HG03039 (cell line): Measurements from ENCODE around the gene CELSR1.

Experiments
- ATAC-seq: cut with Tn5 transposase; IDR thresholded peaks from one replicate; pipeline ENCODE4 v1.9.1; 2021; ENCODE audit warnings: mild to moderate bottlenecking, moderate library complexity; ENCODE audit not compliant: unreplicated experiment

The CELSR1 gene

GRCh38 chr22:46369716-46370583, 167.5 kb downstream of the CELSR1 start:
- no peak for ATAC-seq

DNA sequence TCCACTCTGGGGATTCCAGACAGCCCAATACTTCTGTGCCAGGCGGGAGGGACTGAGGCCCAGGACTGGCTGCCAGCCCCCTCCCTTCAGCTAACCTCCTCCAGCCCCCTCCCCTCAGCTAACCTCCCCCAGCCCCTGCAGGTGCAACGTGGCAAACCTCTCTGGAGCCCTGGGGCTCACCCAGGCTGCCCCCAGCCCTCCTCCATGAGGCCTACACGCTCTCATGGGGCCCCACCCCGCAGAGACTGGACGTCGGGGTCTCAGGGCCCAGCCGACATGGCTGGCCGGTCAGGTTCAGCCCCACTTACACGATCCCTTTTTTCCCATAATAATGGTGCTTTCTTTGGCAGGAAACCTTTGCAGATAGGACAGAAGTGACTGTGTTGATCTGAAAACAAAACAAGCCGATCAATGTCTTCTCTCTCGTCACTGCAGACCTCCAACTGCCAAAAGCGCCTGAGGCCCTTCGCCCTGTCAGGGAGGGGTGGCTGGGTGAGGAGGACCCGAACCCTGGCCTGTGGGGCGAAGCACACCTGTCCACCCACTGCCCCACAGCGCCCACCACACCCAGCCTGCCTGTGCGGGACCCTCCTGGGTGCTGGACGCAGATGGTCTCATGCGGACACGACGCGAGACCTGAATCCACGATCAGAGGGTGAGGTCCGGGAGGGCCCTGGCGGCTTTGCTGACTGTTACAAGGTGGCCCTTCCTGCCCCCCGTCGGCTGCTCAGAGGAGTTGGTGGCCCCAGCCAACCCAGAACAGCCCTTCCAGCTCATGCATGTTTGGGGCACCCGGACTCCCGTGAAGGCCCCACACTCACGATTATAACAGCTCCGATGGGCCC, 168.3 kb downstream of the CELSR1 start:
- ATAC-seq: no peak

GRCh38 chr22:46368422-46368821, 169.0 kb downstream of the CELSR1 start:
- ATAC-seq: no peak

GRCh38 chr22:46367707-46368191, 169.7 kb downstream of the CELSR1 start:
- ATAC-seq: no peak

DNA sequence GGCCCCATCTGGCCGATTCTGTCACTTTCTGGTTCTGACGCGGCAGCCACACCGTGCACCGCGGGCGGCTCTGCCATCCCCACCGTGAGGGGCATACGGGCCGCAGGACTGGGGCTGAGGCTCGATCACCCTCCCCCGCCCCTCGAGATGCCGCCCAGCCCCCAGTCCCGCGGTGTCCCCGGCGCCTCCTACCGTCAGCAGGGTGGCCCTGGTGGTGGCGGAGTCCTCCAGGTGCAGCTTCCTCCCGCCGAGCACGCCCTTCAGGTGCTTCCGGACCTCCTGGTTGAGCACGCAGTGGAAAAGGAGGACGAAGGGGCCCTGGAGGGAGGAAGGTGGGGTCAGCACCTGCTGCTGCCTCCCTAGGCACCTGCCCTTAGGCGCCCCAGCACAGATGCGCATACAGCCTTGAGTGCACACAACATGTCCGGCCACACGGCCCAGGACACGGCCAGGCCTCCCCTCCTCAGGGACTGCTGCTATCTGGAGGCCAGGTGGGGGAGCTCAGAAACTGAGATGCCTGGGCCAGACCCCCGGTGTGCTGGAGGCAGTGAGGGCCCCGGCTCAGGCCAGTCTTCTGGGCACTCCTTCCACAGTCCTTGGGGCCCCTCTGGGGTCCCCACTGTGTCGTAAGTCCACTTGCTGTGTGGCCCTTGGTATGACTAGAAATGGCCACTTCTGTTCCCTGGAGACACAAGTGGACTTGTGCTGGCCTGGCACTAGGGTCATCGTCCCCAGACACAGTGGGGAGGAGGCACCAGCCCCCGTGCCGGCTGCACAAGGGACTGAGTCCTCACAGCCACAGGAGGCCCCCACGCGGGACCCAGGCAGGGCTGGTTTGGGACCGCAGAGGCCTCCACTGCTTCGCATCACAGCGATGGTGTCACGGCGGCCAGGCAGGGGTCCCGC, 170.4 kb downstream of the CELSR1 start:
- no peak for ATAC-seq

DNA sequence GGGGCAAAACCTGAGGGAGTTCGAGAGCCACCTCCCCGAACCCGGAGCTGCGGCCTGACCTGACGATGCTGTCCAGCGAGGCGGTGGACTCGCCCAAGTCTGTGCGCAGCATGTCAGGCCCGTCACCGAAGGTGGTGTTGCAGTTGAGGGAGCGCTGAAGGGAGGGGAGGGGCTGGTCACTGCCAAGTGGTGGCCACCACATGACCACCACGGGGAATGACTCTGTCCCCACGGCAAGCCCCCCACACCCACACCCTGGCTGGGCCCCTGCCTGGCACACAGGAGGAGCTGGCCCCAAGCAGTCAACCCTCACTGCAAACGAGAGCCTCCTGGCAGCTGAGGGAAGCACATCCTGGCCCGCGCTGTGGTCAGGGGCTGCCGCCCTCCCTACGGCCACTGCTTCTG, 171.1 kb downstream of the CELSR1 start:
- ATAC-seq: no peak

- no peak for ATAC-seq
Observed at GRCh38 chr22:46365166-46365624, 172.2 kb downstream of the CELSR1 start.

GRCh38 chr22:46364341-46365165, 172.9 kb downstream of the CELSR1 start:
- ATAC-seq: no peak

- no peak for ATAC-seq
Observed at GRCh38 chr22:46363611-46364321, 173.7 kb downstream of the CELSR1 start.

- no peak for ATAC-seq
Observed at GRCh38 chr22:46362934-46363515, 174.4 kb downstream of the CELSR1 start.

DNA sequence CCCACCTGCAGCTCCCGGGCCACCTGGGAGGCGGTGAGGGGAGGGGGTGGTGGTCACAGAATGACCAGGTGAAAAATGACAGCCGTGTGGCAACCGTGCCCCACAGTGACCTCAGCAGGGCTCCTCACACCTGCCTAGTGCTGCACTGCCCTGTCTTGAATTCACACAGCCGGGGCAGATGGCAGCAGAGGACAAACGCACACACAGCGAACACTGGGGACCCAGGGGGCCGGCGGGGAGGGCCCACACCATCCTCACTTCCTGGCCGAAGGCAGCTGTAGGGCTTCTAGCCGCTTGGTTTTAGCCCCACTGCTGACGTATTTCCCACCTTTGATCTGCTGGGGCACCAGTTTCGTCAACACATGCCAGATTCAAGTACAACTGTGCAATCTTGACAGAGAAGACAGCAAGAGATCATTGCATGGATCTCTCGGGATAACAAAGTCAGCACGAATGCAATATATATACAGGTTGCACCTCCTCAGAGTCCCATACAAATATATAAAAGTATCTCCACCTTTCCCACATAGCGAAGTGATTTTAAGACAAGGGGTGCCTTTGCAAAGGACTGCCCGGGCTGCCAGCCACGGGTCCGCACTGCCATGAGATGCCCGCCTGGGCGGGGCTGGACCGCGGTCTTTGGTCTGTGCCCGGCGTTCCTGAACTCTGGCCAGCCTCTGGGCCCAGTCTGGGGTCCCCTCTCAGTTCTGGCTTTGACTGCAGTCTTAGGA, 175.1 kb downstream of the CELSR1 start:
- ATAC-seq: no peak

- ATAC-seq: no peak
Observed at GRCh38 chr22:46361826-46362202, 175.6 kb downstream of the CELSR1 start.

DNA sequence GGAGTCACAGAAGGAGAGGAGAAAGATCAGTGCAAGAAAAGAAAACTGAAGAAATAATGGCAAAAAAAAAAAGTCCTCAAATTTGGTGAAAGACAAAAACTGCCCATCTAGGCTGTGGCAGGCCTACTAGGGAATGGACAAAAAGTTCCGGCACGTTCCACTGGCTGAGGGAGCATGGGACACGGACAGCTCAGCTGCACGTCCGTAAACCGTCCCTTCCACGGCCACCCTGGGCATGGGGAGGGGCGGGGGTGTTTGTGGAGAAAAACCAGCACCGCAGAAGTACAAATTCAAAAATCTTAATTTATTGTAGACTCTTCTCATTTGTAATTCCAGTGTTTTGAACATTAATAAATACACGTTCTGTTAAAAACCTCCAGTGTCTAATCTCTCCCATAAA, 176.5 kb downstream of the CELSR1 start:
- ATAC-seq: no peak

GRCh38 chr22:46360097-46360496, 177.3 kb downstream of the CELSR1 start:
- no peak for ATAC-seq

DNA sequence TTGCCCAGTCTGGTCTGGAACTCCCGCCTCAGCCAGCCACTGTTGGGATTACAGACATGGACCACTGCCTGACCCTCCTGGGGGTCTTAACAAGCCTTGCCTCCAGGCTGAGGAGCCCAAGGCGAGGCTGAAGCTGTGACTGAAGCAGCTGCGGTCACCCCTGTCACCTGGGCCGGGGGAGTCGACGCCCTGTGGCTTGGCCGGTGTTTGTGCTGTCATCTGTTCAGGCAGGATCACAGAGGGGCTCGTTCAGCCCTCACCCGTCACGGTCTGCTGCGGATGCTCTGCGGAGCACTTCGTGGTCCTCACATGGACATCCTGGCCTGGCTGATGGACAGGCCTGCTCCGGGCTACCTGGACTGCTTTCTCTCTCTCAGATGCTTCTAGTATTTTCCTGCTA, 178.1 kb downstream of the CELSR1 start:
- ATAC-seq: no peak

DNA sequence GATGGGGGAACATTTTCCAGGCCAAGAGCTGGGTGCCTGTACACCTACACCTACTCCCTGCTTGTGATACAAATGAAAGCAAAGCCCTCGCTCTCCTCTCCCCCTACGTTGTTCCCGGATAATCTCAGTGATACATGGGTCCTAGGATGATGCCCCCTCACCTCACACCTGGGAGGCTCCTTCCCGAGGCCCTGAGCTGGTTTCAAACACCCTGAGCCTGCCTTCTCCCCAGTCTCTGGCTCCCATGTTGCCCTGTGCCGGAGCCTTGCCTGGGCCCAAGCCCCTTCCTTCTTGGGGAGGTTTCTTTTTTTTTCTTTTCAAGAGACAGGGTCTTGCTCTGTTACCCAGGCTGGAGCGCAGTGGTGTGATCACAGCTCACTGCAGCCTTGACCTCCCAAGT, 178.7 kb downstream of the CELSR1 start:
- no peak for ATAC-seq

DNA sequence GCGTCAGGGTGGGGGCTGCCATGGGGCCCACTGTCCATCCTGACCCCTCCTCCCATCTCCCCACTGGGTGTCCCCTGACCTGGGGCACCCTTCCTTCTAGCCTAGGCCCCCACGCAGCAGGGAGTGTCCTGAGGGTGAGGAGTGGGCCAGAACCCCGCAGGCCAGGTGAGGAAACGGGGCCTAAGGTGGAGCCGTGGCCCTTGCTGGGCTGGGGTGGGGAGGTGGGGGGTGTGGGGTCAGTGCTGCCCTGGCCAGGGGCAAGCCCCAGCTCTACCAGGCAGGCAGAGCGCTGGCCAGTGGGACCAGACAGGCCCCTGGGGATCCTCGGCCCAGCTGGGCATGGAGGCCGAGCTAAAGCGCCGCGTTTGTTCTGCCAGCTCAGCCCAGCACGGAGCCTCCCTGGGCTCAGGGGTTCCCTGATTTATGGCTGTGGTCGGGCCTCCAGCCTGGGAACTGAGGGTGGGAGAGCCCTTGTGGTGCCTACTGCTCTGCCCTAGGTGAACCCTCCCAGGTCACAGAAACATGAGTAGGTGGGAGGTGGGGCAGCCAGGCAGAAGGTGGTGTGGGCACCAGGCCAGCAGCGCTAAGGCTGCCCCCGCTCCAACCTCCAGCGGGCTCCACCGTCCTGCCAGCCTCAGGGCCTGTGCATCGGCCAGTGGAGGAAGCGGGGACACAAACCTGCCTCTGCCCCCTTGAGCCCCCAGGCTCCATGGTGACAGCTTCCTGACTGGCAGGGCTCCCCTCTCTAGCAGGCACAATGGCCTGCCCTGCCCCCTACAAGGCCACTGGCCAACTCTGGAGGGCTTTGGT, 179.5 kb downstream of the CELSR1 start:
- ATAC-seq: no peak
